ENCODE measurements around the gene TMF1. TPM values are rescaled to one million over a fixed set of nuclear protein-coding genes. Genes with fewer than 3 reads are reported as not detected.

TMF1 gene
- total and polyA plus RNA-seq, 2 donors (not counting 1 experiment from before 2014, with no cell fraction given), result 27.5 to 51.5 TPM

DNA sequence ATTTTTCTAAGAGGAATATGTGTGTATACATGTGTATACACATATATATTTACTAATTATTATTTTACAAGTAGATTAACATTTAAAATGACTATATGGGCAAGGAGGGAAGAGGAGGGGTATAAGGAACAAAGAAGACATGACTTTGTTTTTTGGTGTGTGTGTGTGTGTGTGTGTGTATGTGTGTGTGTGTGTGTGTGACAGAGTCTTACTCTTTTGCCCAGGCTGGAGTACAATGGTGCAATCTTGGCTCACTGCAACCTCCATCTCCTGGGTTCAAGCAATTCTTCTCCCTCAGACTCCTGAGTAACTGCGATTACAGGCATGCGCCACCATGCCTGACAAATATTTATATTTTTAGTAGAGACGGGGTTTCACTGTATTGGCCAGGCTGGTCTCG lies 36.0 kb downstream of the TMF1 start:
- Histone ChIP-seq H3K27ac (ENCODE audit: insufficient read depth, low read length) (no peak overlapping the region), H3K4me2 (ENCODE audit: extremely low read depth, insufficient read depth, low read length) (no peak overlapping the region), H3K36me3 (ENCODE audit: control insufficient read depth, insufficient read depth, low read length) (peaks cover 2% of the 10 kb centered on the region), H3K4me1 (ENCODE audit: control insufficient read depth, extremely low read depth, insufficient read depth, low read length) (peaks cover 2% of the 10 kb centered on the region), H3K79me2 (ENCODE audit: control insufficient read depth, insufficient read depth, low read length) (no peaks in the 10 kb centered on the region), H4K20me1 (ENCODE audit: control insufficient read depth, extremely low read depth, insufficient read depth, low read length) (no peaks in the 10 kb centered on the region), H2AFZ (ENCODE audit: low read length) (no peak overlapping the region), H3K9ac (ENCODE audit: insufficient read depth, low read length) (no peak overlapping the region), H3K4me3 (replicated peaks in 1 of 4; ENCODE audit: control extremely low read depth in 1 of 4, insufficient read depth in 1 of 4, low read depth in 3 of 4, low read length in 4 of 4) (no peak overlapping the region), H3K9me3 (ENCODE audit: control insufficient read depth, insufficient read depth, low read depth, low read length) (no peaks in the 10 kb centered on the region), H3K27me3 (ENCODE audit: control insufficient read depth, insufficient read depth, low read length) (no peaks in the 10 kb centered on the region)
- no peak for DNase-seq (ENCODE audit: low read depth in 2 of 2)
- TF ChIP-seq EZH2 (IDR thresholded peaks at IDR 0.05; ENCODE audit: low read length, missing control alignments), result no peak
- TF ChIP-seq, protein P1, sequence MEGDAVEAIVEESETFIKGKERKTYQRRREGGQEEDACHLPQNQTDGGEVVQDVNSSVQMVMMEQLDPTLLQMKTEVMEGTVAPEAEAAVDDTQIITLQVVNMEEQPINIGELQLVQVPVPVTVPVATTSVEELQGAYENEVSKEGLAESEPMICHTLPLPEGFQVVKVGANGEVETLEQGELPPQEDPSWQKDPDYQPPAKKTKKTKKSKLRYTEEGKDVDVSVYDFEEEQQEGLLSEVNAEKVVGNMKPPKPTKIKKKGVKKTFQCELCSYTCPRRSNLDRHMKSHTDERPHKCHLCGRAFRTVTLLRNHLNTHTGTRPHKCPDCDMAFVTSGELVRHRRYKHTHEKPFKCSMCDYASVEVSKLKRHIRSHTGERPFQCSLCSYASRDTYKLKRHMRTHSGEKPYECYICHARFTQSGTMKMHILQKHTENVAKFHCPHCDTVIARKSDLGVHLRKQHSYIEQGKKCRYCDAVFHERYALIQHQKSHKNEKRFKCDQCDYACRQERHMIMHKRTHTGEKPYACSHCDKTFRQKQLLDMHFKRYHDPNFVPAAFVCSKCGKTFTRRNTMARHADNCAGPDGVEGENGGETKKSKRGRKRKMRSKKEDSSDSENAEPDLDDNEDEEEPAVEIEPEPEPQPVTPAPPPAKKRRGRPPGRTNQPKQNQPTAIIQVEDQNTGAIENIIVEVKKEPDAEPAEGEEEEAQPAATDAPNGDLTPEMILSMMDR (conservative IDR thresholded peaks at IDR 0.05 in 1 of 2, IDR thresholded peaks at IDR 0.05 in 1 of 2; ENCODE audit: low read depth in 1 of 2, low read length in 2 of 2), result no peak

GRCh38 chr3:69014022-69014580 lies 38.0 kb downstream of the TMF1 start:
- peak overlapping the region; percentile 70 for H3K4me2 ChIP-seq (ENCODE audit: extremely low read depth, insufficient read depth, low read length)
- peak overlapping the region; percentile 95 for H3K27ac ChIP-seq (ENCODE audit: insufficient read depth, low read length)
- peak overlapping the region; percentile 96 for H3K9ac ChIP-seq (ENCODE audit: insufficient read depth, low read length)
- H2AFZ ChIP-seq (ENCODE audit: low read length), result no peak overlapping the region
- H3K79me2 ChIP-seq (ENCODE audit: control insufficient read depth, insufficient read depth, low read length), result no peaks in the 10 kb centered on the region
- H3K36me3 ChIP-seq (ENCODE audit: control insufficient read depth, insufficient read depth, low read length), result peaks cover 2% of the 10 kb centered on the region
- no peaks in the 10 kb centered on the region for H3K9me3 ChIP-seq (ENCODE audit: control insufficient read depth, insufficient read depth, low read depth, low read length)
- no peaks in the 10 kb centered on the region for H4K20me1 ChIP-seq (ENCODE audit: control insufficient read depth, extremely low read depth, insufficient read depth, low read length)
- H3K27me3 ChIP-seq (ENCODE audit: control insufficient read depth, insufficient read depth, low read length), result no peaks in the 10 kb centered on the region
- peak overlapping the region; percentile 34 to 78 (median 66) for H3K4me3 ChIP-seq (replicated peaks in 1 of 4; ENCODE audit: control extremely low read depth in 1 of 4, insufficient read depth in 1 of 4, low read depth in 3 of 4, low read length in 4 of 4)
- DNase-seq (ENCODE audit: low read depth in 2 of 2), result no peak
- TF ChIP-seq EZH2 (IDR thresholded peaks at IDR 0.05; ENCODE audit: low read length, missing control alignments), result no peak
- TF ChIP-seq, protein P1 (conservative IDR thresholded peaks at IDR 0.05 in 1 of 2, IDR thresholded peaks at IDR 0.05 in 1 of 2; ENCODE audit: low read depth in 1 of 2, low read length in 2 of 2), result no peak
- H3K4me1 ChIP-seq (ENCODE audit: control insufficient read depth, extremely low read depth, insufficient read depth, low read length), result peaks cover 11% of the 10 kb centered on the region

GRCh38 chr3:69013253-69014021 lies 38.7 kb downstream of the TMF1 start, which contains the start of gene EOGT:
EOGT (minus strand) TSS chr3:69013684; CDS start chr3:69009846, 3,838 bp downstream.
- Histone ChIP-seq H3K27ac (ENCODE audit: insufficient read depth, low read length) (peak within 1 kb of the TSS; percentile 95), H2AFZ (ENCODE audit: low read length) (peak within 1 kb of the TSS; percentile 10), H4K20me1 (ENCODE audit: control insufficient read depth, extremely low read depth, insufficient read depth, low read length) (no peaks in the 10 kb centered on the region), H3K27me3 (ENCODE audit: control insufficient read depth, insufficient read depth, low read length) (no peaks in the 10 kb centered on the region), H3K4me3 (replicated peaks in 1 of 4; ENCODE audit: control extremely low read depth in 1 of 4, insufficient read depth in 1 of 4, low read depth in 3 of 4, low read length in 4 of 4) (peak within 1 kb of the TSS; percentile 34 to 78 (median 66)), H3K79me2 (ENCODE audit: control insufficient read depth, insufficient read depth, low read length) (no peaks in the 10 kb centered on the region), H3K4me1 (ENCODE audit: control insufficient read depth, extremely low read depth, insufficient read depth, low read length) (peaks cover 13% of the 10 kb centered on the region), H3K9ac (ENCODE audit: insufficient read depth, low read length) (peak within 1 kb of the TSS; percentile 96), H3K4me2 (ENCODE audit: extremely low read depth, insufficient read depth, low read length) (peak within 1 kb of the TSS; percentile 94), H3K36me3 (ENCODE audit: control insufficient read depth, insufficient read depth, low read length) (peaks cover 4% of the 10 kb centered on the region), H3K9me3 (ENCODE audit: control insufficient read depth, insufficient read depth, low read depth, low read length) (no peaks in the 10 kb centered on the region)
- no peak for TF ChIP-seq EZH2 (IDR thresholded peaks at IDR 0.05; ENCODE audit: low read length, missing control alignments)
- TF ChIP-seq, protein P1 (conservative IDR thresholded peaks at IDR 0.05 in 1 of 2, IDR thresholded peaks at IDR 0.05 in 1 of 2; ENCODE audit: low read depth in 1 of 2, low read length in 2 of 2), result peak; percentile 34 to 45
- peak; percentile 87 to 88 for DNase-seq (ENCODE audit: low read depth in 2 of 2)
